HG03575 (cell line): Measurements from ENCODE around the gene PITRM1.

Source experiments
- ATAC-seq: cut with Tn5 transposase; IDR thresholded peaks from one replicate; pipeline ENCODE4 v1.9.1; 2021; ENCODE audit not compliant: unreplicated experiment, insufficient number of reproducible peaks, low FRiP score; ENCODE audit errors: extremely low read depth

Gene PITRM1

GRCh38 chr10:3097160-3097559, 75.4 kb downstream of the PITRM1 start:
- ATAC-seq = no peak

GRCh38 chr10:3096149-3096548, 76.4 kb downstream of the PITRM1 start:
- ATAC-seq = no peak

GRCh38 chr10:3095373-3096139, 77.0 kb downstream of the PITRM1 start:
- no peak for ATAC-seq

GRCh38 chr10:3094609-3095036, 78.0 kb downstream of the PITRM1 start:
- no peak for ATAC-seq

DNA sequence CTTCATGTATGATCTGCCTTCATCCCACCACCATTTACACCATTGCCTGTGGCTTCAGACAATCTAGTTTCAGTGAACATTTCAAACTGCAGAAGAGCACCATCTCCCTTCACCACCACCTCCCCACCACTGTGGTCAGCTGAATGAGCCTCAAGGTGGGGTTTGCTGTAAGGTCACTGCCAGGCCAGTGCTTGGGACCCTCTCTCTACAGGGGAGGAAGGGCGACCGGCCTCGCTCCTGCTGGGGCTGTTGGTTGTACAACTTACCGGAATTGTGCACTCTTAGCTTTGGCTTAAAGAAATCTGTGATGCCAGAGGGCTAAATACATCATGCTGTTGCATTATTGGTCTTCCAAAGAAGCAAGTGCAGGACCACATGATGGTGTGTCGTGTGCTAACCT, 78.6 kb downstream of the PITRM1 start:
- ATAC-seq = no peak

GRCh38 chr10:3091921-3092320, 80.7 kb downstream of the PITRM1 start:
- ATAC-seq = no peak

GRCh38 chr10:3090914-3091787, 81.4 kb downstream of the PITRM1 start:
- no peak for ATAC-seq

DNA sequence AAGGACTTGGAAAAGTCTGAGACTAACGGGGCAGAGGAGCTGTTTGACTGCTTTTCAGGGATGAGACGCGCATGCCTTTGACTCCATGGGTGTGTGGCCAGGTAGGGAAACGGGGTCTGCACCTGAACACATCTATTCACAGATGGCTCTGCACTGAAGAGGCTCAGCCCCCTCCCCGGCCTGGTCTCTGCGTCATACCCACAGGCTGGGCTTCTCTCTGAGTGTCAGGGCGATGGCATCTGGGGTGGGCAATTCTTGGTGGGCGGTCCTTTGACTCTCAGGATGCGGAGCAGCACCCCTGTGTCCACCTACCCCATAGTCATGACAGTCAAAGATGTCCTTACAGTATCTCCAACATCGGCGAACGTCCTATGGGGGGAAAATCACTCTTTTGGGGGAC, 82.2 kb downstream of the PITRM1 start:
- ATAC-seq = no peak
